ENCODE measurements around the gene RNGTT.

The RNGTT gene

GRCh38 chr6:88641178-88641903 is 322.1 kb downstream of the RNGTT start:
- no peak for DNase-seq

DNA sequence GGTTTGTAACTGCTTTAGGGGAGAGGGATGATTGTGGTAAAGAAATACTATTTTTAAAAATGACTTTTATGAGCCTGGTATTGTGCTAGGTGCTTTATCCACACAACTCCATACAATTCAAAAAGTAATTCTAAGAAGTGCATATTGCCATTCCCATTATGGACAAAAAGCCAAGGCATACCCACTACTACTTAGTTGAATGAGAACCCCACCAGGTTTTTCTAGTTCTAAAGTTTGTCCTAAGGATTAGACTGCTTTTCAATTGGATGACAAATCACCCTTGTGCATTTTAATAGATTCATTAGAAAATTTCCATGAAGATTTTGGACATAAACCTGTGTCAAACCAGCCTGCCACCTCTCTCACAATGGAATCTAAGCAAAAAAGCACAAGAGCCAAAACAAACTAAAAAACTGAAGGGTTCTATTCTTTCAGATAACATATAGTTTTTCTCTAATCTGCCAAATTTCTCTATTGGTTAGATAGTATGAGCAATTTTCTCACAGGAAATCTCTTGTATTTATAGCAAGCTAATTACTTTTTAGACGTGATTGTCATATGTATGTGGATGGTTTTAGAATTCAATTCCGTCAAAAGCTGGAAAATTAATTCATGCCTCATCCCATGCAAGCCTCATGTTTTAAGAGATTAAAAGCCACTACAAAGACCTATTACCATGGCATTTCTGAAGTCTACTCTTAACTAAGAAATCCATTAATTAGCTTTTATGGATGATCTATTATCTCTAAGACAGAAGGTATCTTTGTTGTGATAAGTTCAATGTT is 325.5 kb downstream of the RNGTT start:
- no peak for DNase-seq

DNA sequence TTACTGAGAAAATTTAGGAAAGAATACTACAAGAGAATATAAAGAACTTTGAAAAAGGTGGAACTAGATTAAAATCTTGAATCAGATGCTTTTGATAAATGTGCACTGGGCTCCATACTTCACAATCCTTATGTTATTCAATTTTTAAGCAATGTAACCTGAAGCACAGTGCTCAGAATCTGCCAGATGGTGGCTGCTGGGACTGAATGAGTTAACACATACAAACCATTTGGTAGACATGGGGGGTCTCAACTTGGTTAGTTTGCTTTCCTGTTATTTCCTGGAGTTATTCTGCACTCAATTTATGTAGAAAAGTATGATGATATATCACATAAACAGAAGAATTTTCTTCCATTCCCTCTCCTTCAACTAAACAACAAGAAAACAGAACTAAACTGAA is 326.5 kb downstream of the RNGTT start:
- peak; percentile 14 to 52 for DNase-seq

DNA sequence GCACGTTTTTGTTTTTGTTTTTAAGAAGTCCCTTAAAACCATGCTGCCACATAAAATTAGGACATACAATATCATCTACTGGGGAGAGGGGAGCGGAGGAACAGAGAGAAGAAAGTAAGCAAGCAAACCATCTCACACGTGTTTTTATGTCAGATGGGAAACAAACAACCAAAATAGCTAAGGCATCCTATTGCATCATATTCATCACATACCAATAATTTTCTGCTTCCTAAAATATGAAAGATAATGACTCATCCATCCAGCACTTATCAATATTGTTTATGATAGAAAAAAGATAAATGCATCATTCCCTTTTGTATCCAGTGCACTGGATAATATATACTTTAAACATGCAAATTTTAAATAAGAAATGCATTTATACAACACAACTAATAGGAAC is 329.6 kb downstream of the RNGTT start:
- no peak for DNase-seq

GRCh38 chr6:88631830-88632229 is 331.6 kb downstream of the RNGTT start:
- no peak for DNase-seq

- DNase-seq = peak in 1 of 2 experiments; percentile 43
Measured at GRCh38 chr6:88629838-88630494, 333.5 kb downstream of the RNGTT start.

DNA sequence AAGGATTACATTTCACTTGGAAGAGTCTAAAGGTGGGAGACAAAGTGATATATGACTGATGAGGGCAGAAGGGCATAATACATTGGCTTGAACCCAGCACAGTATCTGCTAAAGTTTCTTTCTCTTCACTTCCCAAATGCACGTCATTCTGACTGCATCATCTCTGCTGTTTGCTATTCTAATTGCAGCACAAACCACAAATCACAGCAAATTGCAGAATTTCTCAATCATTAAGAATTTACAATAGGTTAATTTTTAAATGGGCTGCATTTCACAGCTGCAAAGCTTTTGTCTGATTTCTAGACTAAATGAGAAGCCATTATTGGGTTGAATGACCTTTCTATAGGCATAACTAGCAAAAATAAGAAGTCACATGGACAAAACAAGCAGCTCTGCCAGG is 337.0 kb downstream of the RNGTT start:
- DNase-seq = no peak

- DNase-seq = no peak
Measured at GRCh38 chr6:88623531-88623930, 339.9 kb downstream of the RNGTT start.

DNA sequence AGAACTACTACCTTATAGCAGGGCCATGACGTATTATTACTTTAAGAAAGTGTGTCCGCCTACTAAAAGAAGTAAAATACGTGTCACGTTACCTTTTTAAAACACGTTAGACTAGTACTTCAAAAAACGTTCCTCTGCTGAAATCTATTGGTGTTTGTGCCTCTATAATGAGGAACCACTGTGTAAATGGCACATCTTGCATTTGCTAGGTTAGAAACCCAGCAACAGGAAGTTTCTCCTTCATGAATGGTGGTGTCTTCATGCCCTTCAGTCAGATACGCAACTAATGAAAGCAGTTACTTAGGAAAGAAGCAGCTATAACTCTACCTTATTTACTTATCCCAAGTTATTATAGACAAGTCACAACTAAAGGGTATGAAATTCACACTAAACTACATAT is 343.5 kb downstream of the RNGTT start:
- no peak for DNase-seq

- DNase-seq = no peak
Measured at GRCh38 chr6:88616380-88616779, 347.0 kb downstream of the RNGTT start.

- DNase-seq = no peak
Measured at GRCh38 chr6:88614316-88614877, 349.0 kb downstream of the RNGTT start.

GRCh38 chr6:88612631-88613030 is 350.8 kb downstream of the RNGTT start:
- peak in 1 of 2 experiments; percentile 78 for DNase-seq

DNA sequence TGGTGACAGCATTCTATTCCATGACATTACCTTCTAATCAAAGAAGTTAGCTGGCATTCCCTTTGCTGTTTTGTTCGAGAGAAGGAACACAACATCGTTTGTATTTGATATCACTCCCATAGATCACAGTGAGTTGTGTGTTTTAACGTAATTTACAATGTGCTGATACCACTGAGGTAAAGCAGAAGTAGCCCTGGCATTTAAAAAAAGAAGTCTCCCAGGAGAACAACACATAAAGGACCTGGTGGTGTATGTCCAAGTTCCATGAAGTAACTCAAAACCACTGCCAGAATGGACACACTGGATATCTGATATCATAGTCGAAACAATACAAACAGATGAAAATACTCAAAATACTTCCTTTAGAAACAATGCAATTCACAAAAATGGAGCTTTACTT is 351.7 kb downstream of the RNGTT start:
- DNase-seq = no peak

GRCh38 chr6:88609983-88610382 is 353.4 kb downstream of the RNGTT start:
- DNase-seq = peak in 1 of 2 experiments; percentile 49

DNA sequence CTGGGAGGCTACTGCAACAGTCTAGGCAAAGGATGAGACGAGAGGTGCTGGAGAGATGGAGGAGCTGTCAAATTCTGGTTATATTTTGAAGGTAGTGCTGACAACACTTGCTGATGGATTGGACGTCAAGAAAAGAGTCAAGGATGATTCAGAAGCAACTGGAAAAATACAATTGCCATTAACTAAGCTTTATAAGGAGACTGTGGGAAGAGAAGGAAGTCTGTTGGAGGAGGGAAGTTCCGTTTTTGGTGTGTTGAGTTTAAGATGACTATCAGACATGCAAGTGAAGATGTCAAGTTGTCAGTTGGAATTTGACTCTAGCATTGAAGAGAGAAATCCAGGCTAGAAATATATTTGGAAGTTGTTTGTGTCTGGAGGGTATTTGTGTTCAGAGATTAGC is 358.1 kb downstream of the RNGTT start:
- no peak for DNase-seq

DNA sequence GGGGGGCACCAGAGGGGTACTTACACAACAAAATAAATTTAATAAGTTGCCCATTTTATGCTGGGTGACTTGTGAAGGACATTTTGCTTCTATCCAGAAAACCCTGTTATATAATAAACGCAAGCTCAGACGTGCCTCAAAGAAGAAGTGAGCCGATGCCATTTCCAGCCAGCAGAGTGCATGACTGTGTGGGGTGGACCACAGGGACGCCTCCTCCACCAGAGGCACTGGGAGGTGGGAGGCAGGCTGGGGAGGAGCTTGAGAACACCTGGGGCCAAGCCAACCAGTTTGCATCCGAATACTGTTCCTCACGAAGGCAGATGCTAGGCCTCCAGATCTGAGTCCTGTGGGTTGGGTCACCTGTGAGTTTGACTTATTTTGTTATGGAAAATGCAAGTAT is 363.8 kb downstream of the RNGTT start:
- no peak for DNase-seq

DNA sequence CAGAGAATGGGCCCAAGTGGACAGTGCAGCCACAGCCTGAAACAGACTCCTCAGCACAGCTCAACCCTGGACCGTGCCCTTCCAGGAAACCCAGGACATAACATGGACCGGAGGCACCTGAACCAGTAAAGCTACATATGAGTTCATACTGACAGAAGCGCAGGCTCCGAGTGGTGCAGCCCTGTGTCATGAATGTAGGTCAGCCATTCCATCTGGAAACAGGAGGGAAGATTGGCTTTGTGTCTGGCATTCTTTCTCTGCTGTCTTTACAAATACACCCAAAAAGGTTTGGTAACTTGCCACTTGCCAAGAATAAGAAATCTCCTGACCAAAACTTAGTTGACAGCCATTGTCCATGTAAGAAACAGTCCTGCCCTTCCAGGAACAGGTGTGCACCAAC is 366.6 kb downstream of the RNGTT start:
- DNase-seq = no peak

- DNase-seq = no peak
Measured at GRCh38 chr6:88588938-88589337, 374.5 kb downstream of the RNGTT start.

DNA sequence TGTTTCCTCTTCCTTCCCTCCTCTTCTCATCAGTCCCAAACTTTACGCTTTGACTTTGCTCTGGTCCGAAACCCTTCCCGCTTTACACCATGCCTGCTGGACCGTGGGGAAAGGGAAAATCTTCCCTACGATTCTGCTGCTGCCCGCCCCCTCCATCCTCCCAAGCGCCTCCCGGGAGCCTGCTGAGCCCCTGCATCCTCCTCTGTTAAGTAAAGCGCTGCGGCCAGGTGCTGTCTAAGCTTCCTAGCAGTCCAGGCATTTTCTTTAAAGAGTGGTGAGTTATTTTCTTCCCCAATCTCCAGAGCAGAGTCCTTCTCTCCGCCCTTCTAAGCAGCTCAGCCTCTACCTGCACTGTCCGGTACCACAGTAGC is 376.3 kb downstream of the RNGTT start:
- DNase-seq = no peak

- DNase-seq = no peak
Measured at GRCh38 chr6:88586371-88587149, 376.9 kb downstream of the RNGTT start.

GRCh38 chr6:88585276-88585692 is 378.1 kb downstream of the RNGTT start:
- no peak for DNase-seq

DNA sequence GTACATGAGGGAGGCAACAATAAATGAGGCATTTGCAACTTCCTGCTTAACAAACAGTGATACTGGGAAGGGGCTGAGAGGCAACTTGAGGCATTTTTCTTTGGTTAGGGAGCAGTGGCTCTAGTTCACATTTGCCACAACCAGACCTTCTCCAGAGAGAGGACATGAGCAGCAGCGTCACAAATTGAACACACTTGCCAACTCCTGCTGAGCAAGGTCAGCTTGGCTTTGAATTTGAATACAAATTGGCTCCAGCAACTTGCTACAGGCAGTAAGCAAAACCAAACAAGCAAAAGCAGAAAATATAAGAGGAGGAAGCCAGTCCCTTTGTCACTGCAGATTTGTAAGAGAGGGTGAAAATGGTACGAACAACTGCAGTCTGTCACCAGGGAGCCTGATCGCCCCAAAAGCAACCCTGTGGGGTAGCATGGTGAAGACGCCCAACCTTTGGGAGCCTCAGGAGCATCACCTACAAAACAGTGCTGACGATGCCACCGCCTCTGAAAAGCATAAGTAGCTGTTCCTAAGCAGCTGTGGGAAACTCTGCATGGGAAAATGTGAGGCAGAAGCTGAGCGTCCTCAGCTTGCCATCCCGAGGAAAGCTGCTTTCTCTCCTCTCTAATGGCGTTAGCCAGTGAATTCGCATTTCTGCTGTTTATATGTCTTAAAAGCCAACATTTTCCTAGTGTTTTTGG is 378.7 kb downstream of the RNGTT start:
- DNase-seq = no peak
